ENCODE results near the gene IRF8.

Gene IRF8

DNA sequence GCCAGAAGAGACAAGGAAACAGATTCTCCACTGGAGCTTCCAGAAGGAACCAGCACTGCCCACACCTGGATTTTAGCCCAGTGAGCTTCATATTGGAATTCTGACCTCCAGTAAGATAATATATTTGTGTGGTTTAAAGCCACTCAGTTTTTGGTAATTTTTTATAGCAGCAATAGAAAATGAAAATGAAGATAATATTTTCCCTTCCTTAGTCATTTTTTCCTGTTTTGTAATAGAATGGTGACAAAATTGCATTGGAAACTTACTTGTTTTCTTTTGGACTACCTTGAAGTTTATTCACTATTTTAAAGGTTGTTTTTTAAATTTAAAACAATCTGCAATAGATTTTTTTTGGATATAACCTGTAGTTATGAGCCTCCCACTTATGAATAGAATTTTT is 29.8 kb upstream of the IRF8 start:
- peak overlapping the region; percentile 84 for H3K4me2 ChIP-seq (ENCODE audit: low read length)
- H3K9me2 ChIP-seq (replicated peaks; ENCODE audit: control insufficient read depth, low read length): no peaks in the 10 kb centered on the region
- TF ChIP-seq, protein P1, sequence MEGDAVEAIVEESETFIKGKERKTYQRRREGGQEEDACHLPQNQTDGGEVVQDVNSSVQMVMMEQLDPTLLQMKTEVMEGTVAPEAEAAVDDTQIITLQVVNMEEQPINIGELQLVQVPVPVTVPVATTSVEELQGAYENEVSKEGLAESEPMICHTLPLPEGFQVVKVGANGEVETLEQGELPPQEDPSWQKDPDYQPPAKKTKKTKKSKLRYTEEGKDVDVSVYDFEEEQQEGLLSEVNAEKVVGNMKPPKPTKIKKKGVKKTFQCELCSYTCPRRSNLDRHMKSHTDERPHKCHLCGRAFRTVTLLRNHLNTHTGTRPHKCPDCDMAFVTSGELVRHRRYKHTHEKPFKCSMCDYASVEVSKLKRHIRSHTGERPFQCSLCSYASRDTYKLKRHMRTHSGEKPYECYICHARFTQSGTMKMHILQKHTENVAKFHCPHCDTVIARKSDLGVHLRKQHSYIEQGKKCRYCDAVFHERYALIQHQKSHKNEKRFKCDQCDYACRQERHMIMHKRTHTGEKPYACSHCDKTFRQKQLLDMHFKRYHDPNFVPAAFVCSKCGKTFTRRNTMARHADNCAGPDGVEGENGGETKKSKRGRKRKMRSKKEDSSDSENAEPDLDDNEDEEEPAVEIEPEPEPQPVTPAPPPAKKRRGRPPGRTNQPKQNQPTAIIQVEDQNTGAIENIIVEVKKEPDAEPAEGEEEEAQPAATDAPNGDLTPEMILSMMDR (IDR thresholded peaks at IDR 0.05; ENCODE audit: low read depth, low read length, poor library complexity, severe bottlenecking): no peak
- no peak for TF ChIP-seq EZH2phosphoT487 (IDR thresholded peaks at IDR 0.05; ENCODE audit: borderline replicate concordance, low read length)
- peaks cover 30% of the 10 kb centered on the region for H3F3A ChIP-seq (ENCODE audit: control insufficient read depth, insufficient read depth)
- H3K36me3 ChIP-seq (ENCODE audit: control insufficient read depth, low read length): no peaks in the 10 kb centered on the region
- peaks cover 8% of the 10 kb centered on the region; the same call in 1 of the 2 replicates for H3K9me3 ChIP-seq (ENCODE audit: control insufficient read depth, insufficient read depth, low read length)
- no peaks in the 10 kb centered on the region for H3K27me3 ChIP-seq (ENCODE audit: control insufficient read depth, low read length)
- H3K27ac ChIP-seq (ENCODE audit: low read depth, low read length): peak overlapping the region; percentile 91
- 0 out of 2 replicates have a peak, but pooled peaks cover 7% of the 10 kb centered on the region for H3K79me2 ChIP-seq (ENCODE audit: control insufficient read depth, low read length)
- peak overlapping the region; percentile 73 for H3K4me3 ChIP-seq (ENCODE audit: low read length)
- H4K20me1 ChIP-seq (ENCODE audit: control insufficient read depth, insufficient read depth, low read depth, low read length): no peaks in the 10 kb centered on the region
- peaks cover 81% of the 10 kb centered on the region for H3K4me1 ChIP-seq (ENCODE audit: control insufficient read depth, low read length)

DNA sequence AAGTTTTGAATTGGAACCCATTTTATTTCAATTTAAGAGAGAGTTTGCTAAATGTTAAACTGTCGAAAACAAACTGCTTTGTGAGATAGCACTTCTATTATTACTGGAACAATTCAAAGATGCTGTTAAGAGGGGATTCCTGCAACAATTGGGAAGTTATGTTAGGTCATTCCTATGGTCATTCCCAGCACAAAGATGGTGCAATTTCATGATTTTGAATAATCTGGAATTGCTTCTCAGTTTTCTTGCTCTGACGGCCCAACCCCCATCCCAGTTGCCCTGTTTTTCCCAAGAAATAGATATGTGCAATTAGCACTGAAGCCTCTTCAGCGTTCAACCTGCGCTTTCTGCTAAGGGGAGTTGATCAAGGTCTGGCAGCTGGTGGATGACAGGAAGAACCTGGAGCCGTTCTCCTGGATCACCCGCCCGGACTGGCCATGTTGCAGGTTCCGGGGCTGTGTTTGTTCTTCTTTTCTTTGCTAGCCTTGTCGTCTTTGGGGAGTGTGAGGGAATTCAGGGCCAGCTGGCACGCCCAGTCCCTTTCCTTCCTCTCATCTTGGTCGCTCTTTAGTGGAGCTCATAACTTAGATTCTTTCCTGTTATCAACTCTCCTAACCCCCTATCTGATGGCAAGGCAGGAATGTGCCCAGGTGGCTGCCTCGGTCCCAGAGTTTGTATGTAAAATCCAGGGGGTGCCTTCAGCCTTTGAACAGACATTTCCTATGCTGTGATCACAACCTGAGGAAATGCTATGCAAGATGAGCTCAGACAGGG is 29.0 kb upstream of the IRF8 start:
- H3K27ac ChIP-seq (ENCODE audit: low read depth, low read length): peak overlapping the region; percentile 91
- no peaks in the 10 kb centered on the region for H3K27me3 ChIP-seq (ENCODE audit: control insufficient read depth, low read length)
- H3K36me3 ChIP-seq (ENCODE audit: control insufficient read depth, low read length): no peaks in the 10 kb centered on the region
- peak overlapping the region; percentile 73 for H3K4me3 ChIP-seq (ENCODE audit: low read length)
- H3K9me2 ChIP-seq (replicated peaks; ENCODE audit: control insufficient read depth, low read length): no peaks in the 10 kb centered on the region
- peaks cover 4% of the 10 kb centered on the region; the same call in 1 of the 2 replicates for H3K9me3 ChIP-seq (ENCODE audit: control insufficient read depth, insufficient read depth, low read length)
- TF ChIP-seq EZH2phosphoT487 (IDR thresholded peaks at IDR 0.05; ENCODE audit: borderline replicate concordance, low read length): no peak
- TF ChIP-seq, protein P1 (IDR thresholded peaks at IDR 0.05; ENCODE audit: low read depth, low read length, poor library complexity, severe bottlenecking): no peak
- H3F3A ChIP-seq (ENCODE audit: control insufficient read depth, insufficient read depth): peaks cover 30% of the 10 kb centered on the region
- 0 out of 2 replicates have a peak, but pooled peaks cover 7% of the 10 kb centered on the region for H3K79me2 ChIP-seq (ENCODE audit: control insufficient read depth, low read length)
- H3K4me2 ChIP-seq (ENCODE audit: low read length): peak overlapping the region; percentile 84
- H4K20me1 ChIP-seq (ENCODE audit: control insufficient read depth, insufficient read depth, low read depth, low read length): no peaks in the 10 kb centered on the region
- H3K4me1 ChIP-seq (ENCODE audit: control insufficient read depth, low read length): peaks cover 85% of the 10 kb centered on the region

DNA sequence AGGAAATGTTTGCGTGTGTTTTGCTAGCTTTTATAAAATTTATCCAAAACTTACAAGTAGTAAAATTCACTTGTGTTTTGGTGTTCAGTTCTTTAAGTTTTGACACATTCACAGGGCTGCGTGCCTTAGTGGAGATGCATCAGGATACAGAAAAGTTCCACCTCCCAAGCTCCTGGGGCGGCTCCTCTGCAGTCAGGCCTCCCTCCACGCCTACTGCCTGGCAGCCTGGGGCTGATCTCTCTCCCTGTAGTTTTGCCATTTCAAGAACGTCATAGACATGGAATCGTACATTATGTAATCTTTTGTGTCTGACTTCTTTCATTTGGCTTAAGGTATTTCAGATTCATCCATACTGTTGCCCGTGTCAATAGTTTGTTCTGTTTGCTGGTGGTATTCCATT is 27.2 kb upstream of the IRF8 start:
- Histone ChIP-seq H3K36me3 (ENCODE audit: control insufficient read depth, low read length) (no peaks in the 10 kb centered on the region), H3K4me2 (ENCODE audit: low read length) (peak overlapping the region; percentile 84), H3K9me3 (ENCODE audit: control insufficient read depth, insufficient read depth, low read length) (peaks cover 4% of the 10 kb centered on the region; the same call in 1 of the 2 replicates), H4K20me1 (ENCODE audit: control insufficient read depth, insufficient read depth, low read depth, low read length) (no peaks in the 10 kb centered on the region), H3K27ac (ENCODE audit: low read depth, low read length) (no peak overlapping the region), H3K27me3 (ENCODE audit: control insufficient read depth, low read length) (no peaks in the 10 kb centered on the region), H3K79me2 (ENCODE audit: control insufficient read depth, low read length) (0 out of 2 replicates have a peak, but pooled peaks cover 7% of the 10 kb centered on the region), H3F3A (ENCODE audit: control insufficient read depth, insufficient read depth) (peaks cover 28% of the 10 kb centered on the region), H3K9me2 (replicated peaks; ENCODE audit: control insufficient read depth, low read length) (no peaks in the 10 kb centered on the region), H3K4me1 (ENCODE audit: control insufficient read depth, low read length) (peaks cover 78% of the 10 kb centered on the region), H3K4me3 (ENCODE audit: low read length) (peak overlapping the region; percentile 3; the same call in 1 of the 2 replicates)
- TF ChIP-seq, protein P1 (IDR thresholded peaks at IDR 0.05; ENCODE audit: low read depth, low read length, poor library complexity, severe bottlenecking): no peak
- no peak for TF ChIP-seq EZH2phosphoT487 (IDR thresholded peaks at IDR 0.05; ENCODE audit: borderline replicate concordance, low read length)

Data from DOHH2 (cell line).